K562 (cell line): ENCODE measurements around the gene MEIS2. TPM values are rescaled to one million over a fixed set of nuclear protein-coding genes. Genes with fewer than 3 reads are reported as not detected.
A peak's percentile ranks its signal among the peaks of the same experiment; 100 is the strongest.

Experiments
- BRF2 ChIP-seq: IDR thresholded peaks from 3 replicates; pipeline ENCODE4 v1.6.1; 2011; ENCODE audit warnings: borderline replicate concordance, mild to moderate bottlenecking; ENCODE audit not compliant: insufficient read length, insufficient read depth
- CREM ChIP-seq: IDR thresholded peaks from 2 replicates; pipeline ENCODE4 v1.6.1; 2014; ENCODE audit warnings: antibody characterized with exemption, low read depth
- EP400 ChIP-seq: fragments of 450-650 bp; IDR thresholded peaks from 2 replicates; pipeline ENCODE4 v1.6.1; 2017; ENCODE audit warnings: antibody characterized with exemption, mild to moderate bottlenecking, moderate library complexity
- ERF ChIP-seq: fragments of 450-650 bp; formaldehyde crosslinking; IDR thresholded peaks from 2 replicates; pipeline ENCODE4 v1.4.0; 2020; ENCODE audit warnings: mild to moderate bottlenecking, mixed read lengths
- HMGXB4 ChIP-seq: sonication (generic); formaldehyde crosslinking; IDR thresholded peaks from 2 replicates; pipeline ENCODE4 v1.8.1; 2023; ENCODE audit warnings: mild to moderate bottlenecking, missing genetic modification reagents
- LCOR ChIP-seq: sonication (generic); formaldehyde crosslinking; IDR thresholded peaks from 2 replicates; pipeline ENCODE4 v1.8.0; 2022; ENCODE audit warnings: mild to moderate bottlenecking, missing genetic modification reagents
- MAZ ChIP-seq, 2 experiments: fragments of 450-650 bp in 1 of 2; sonication (generic) in 1 of 2; formaldehyde crosslinking; IDR thresholded peaks in 1 of 2; conservative IDR thresholded peaks in 1 of 2; 2 replicates each; pipeline versions ENCODE4 v1.4.0 to v1.5.0; 2020; ENCODE audit warnings: mild to moderate bottlenecking in 1 of 2, missing genetic modification reagents in 1 of 2
- TCF15 ChIP-seq: fragments of 250-450 bp; sonication (Bioruptor Pico); IDR thresholded peaks from 2 replicates; pipeline ENCODE4 v1.8.0; 2022; ENCODE audit warnings: moderate library complexity, mild to moderate bottlenecking, inconsistent platforms
- TCF3 ChIP-seq: sonication (generic); formaldehyde crosslinking; IDR thresholded peaks from 2 replicates; pipeline ENCODE4 v1.4.0; 2020; ENCODE audit warnings: mild to moderate bottlenecking, missing genetic modification reagents
- ZNF717 ChIP-seq: fragments of 250-450 bp; sonication (Bioruptor Pico); IDR thresholded peaks from 2 replicates; pipeline ENCODE4 v1.5.0; 2021
- polyA plus RNA-seq, 8 experiments: library from polyadenylated mRNA; depleted of rRNA in 4 of 8; stranded (reverse) in 5 of 8; unstranded in 3 of 8; fragments of >200 nt; fragmentation: Nextera tagmentation in 2 of 8; fragmentation: Illumina TruSeq in 1 of 8; extraction: Ambion mirVana in 2 of 8; extraction: Trizol in 1 of 8; gene quantifications; 2 replicates each; pipeline versions ENCODE4 v1.2.1 to v1.2.3, GENCODE V29; 2011 to 2014; ENCODE audit warnings: inconsistent platforms in 1 of 8, missing spikeins in 1 of 8
- total RNA-seq, 7 experiments: library from RNA; depleted of rRNA in 6 of 7; stranded (reverse); fragments of >200 nt in 6 of 7; fragmentation: Illumina TruSeq in 2 of 7; extraction: Trizol in 2 of 7; gene quantifications; 2 replicates each; pipeline versions ENCODE4 v1.2.1 to v1.2.3, GENCODE V29; 2011 to 2021; ENCODE audit warnings: low replicate concordance in 1 of 7
- TF ChIP-seq, protein P1 (sequence below), 2 experiments: fragments of 450-650 bp; IDR thresholded peaks; 2 replicates each; pipeline ENCODE4 v1.6.1; 2016; ENCODE audit warnings: mild to moderate bottlenecking in 2 of 2, borderline replicate concordance in 1 of 2, low read depth in 1 of 2, moderate library complexity in 1 of 2
- TF ChIP-seq, protein P2 (sequence below): IDR thresholded peaks from 3 replicates; pipeline ENCODE4 v1.6.1; 2011; ENCODE audit warnings: borderline replicate concordance, mild to moderate bottlenecking, moderate library complexity; ENCODE audit not compliant: insufficient read length; ENCODE audit errors: extremely low read depth

The MEIS2 gene
- total and polyA plus RNA-seq, 9 of the 15 experiments (the other 6 are each of a cell fraction or from before 2014, with no cell fraction given) = 7.5 to 64.2 (median 22.3) TPM

DNA sequence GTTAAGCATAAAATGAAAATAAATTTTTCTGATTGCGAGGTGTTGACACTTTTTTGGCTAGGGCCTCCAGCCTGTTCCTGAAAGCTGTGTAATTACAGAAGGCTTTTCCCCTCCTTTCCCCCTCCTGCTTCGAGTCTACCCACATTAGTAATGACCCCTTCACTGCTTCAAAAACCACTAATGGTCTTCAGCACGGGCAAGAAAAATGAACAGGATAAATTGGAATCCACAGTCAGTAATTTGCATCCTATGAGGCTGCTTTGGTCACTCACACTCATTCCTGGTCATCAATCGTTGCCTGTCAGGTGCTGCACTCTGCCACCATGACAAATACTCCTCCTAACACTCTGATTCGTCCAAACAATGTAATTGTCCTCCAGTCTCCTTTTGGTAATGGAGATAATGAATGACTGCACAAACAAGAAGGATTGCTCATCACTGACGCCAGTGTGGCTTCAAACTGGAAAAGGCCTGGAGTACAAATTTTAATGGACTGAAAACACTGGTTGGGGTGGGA lies 148.6 kb downstream of the MEIS2 start (continued):
- TF ChIP-seq, protein P1, sequence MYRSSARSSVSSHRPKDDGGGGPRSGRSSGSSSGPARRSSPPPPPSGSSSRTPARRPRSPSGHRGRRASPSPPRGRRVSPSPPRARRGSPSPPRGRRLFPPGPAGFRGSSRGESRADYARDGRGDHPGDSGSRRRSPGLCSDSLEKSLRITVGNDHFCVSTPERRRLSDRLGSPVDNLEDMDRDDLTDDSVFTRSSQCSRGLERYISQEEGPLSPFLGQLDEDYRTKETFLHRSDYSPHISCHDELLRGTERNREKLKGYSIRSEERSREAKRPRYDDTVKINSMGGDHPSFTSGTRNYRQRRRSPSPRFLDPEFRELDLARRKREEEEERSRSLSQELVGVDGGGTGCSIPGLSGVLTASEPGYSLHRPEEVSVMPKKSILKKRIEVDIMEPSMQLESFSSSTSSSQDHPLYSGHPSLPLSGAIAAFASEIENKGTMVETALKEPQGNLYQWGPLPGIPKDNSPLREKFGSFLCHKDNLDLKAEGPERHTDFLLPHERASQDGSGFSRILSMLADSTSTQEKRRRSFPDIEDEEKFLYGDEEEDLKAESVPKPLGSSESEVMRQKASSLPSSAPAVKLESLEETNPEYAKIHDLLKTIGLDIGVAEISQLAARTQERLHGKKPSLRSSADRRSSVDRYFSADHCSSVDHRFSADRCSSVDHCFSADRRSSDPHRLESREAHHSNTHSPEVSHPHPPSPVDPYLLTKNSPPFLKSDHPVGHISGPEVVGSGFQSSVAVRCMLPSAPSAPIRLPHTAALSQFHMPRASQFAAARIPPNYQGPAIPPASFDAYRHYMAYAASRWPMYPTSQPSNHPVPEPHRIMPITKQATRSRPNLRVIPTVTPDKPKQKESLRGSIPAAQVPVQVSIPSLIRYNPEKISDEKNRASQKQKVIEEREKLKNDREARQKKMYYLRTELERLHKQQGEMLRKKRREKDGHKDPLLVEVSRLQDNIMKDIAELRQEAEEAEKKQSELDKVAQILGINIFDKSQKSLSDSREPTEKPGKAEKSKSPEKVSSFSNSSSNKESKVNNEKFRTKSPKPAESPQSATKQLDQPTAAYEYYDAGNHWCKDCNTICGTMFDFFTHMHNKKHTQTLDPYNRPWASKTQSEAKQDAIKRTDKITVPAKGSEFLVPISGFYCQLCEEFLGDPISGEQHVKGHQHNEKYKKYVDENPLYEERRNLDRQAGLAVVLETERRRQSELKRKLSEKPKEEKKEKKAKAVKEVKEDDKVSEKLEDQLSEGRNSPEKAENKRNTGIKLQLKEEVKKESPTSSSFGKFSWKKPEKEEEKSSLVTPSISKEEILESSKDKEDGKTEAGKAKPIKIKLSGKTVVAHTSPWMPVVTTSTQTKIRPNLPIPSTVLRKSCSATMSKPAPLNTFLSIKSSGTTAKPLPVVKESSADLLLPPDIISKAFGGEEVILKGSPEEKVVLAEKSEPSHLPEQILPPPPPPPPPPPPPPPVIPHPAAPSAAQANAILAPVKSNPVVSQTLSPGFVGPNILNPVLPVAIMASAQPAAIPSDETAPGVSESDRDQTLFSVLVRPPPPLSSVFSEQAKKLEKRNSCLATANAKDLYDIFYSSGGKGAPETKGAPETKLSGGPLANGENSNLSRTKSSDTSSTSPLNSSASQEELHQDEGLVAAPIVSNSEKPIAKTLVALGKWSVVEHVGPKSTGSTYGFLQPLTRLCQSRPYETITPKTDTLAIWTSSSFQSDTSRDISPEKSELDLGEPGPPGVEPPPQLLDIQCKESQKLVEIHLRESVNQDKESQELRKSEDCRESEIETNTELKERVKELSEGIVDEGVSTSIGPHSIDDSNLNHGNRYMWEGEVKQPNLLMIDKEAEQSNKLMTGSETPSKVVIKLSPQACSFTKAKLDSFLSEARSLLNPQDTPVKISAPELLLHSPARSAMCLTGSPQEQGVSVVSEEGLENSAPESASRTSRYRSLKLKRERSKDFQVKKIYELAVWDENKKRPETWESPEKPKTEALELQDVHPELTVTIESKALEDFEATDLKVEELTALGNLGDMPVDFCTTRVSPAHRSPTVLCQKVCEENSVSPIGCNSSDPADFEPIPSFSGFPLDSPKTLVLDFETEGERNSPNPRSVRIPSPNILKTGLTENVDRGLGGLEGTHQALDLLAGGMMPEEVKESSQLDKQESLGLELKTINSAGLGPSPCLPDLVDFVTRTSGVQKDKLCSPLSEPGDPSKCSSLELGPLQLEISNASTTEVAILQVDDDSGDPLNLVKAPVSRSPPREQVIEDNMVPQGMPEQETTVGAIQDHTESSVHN (IDR thresholded peaks at IDR 0.05; ENCODE audit: borderline replicate concordance in 1 of 2, low read depth in 1 of 2) = peak in 1 of 2 experiments; percentile 59; a peak in 2 of 4 replicates
- TF ChIP-seq ERF (CRISPR knock-in tag) = no peak
- TF ChIP-seq ZNF717 (CRISPR knock-in tag) = no peak
- peak; percentile 63; the same call in 1 of the 2 replicates for TF ChIP-seq CREM
- TF ChIP-seq, protein P2, sequence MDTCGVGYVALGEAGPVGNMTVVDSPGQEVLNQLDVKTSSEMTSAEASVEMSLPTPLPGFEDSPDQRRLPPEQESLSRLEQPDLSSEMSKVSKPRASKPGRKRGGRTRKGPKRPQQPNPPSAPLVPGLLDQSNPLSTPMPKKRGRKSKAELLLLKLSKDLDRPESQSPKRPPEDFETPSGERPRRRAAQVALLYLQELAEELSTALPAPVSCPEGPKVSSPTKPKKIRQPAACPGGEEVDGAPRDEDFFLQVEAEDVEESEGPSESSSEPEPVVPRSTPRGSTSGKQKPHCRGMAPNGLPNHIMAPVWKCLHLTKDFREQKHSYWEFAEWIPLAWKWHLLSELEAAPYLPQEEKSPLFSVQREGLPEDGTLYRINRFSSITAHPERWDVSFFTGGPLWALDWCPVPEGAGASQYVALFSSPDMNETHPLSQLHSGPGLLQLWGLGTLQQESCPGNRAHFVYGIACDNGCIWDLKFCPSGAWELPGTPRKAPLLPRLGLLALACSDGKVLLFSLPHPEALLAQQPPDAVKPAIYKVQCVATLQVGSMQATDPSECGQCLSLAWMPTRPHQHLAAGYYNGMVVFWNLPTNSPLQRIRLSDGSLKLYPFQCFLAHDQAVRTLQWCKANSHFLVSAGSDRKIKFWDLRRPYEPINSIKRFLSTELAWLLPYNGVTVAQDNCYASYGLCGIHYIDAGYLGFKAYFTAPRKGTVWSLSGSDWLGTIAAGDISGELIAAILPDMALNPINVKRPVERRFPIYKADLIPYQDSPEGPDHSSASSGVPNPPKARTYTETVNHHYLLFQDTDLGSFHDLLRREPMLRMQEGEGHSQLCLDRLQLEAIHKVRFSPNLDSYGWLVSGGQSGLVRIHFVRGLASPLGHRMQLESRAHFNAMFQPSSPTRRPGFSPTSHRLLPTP = no peak
- TF ChIP-seq TCF3 (CRISPR knock-in tag) = peak; percentile 78
- no peak for TF ChIP-seq HMGXB4
- TF ChIP-seq TCF15 (CRISPR knock-in tag) = no peak
- 0 out of 4 replicates have a peak, but pooled peaks of 1 of the 2 experiments have one; percentile 24 for TF ChIP-seq MAZ (CRISPR knock-in tag; conservative IDR thresholded peaks at IDR 0.05 in 1 of 2, IDR thresholded peaks at IDR 0.05 in 1 of 2)
- TF ChIP-seq EP400 = peak; percentile 31; the same call in 1 of the 2 replicates
- peak; percentile 71; the same call in 1 of the 2 replicates for TF ChIP-seq LCOR (CRISPR knock-in tag)
- no peak for TF ChIP-seq BRF2
